ENCODE results near the gene PVALEF.

Gene PVALEF

GRCh38 chr17:81170727-81171494, 5.6 kb downstream of the PVALEF start:
- peaks cover 8% of the 10 kb centered on the region for H3K9me3 ChIP-seq
- no peaks in the 10 kb centered on the region for H4K20me1 ChIP-seq
- H3K9ac ChIP-seq: no peak overlapping the region
- H3K27ac ChIP-seq: no peak overlapping the region
- H3K4me3 ChIP-seq: no peak overlapping the region
- no peak overlapping the region for H3K4me2 ChIP-seq
- peaks cover 18% of the 10 kb centered on the region for H3K27me3 ChIP-seq
- no peak for TF ChIP-seq Cebpa-rat (IDR thresholded peaks at IDR 0.05)
- H3K4me1 ChIP-seq: peaks cover 39% of the 10 kb centered on the region
- H3K36me3 ChIP-seq: no peaks in the 10 kb centered on the region

- Histone ChIP-seq H3K36me3 (no peaks in the 10 kb centered on the region), H3K9ac (no peak overlapping the region), H3K9me3 (peaks cover 8% of the 10 kb centered on the region), H3K4me1 (peaks cover 33% of the 10 kb centered on the region), H3K4me3 (no peak overlapping the region), H4K20me1 (no peaks in the 10 kb centered on the region), H3K27ac (no peak overlapping the region), H3K4me2 (no peak overlapping the region), H3K27me3 (peaks cover 11% of the 10 kb centered on the region)
- TF ChIP-seq Cebpa-rat (IDR thresholded peaks at IDR 0.05): no peak
Measured at GRCh38 chr17:81171941-81172340, 6.6 kb downstream of the PVALEF start.

- TF ChIP-seq Cebpa-rat (IDR thresholded peaks at IDR 0.05): no peak
- Histone ChIP-seq H3K27me3 (no peaks in the 10 kb centered on the region; the same call in 1 of the 2 replicates), H3K4me1 (peaks cover 30% of the 10 kb centered on the region), H3K9ac (no peak overlapping the region), H4K20me1 (0 out of 2 replicates have a peak, but pooled peaks cover 1% of the 10 kb centered on the region), H3K27ac (no peak overlapping the region), H3K36me3 (no peaks in the 10 kb centered on the region), H3K9me3 (peaks cover 8% of the 10 kb centered on the region), H3K4me2 (no peak overlapping the region), H3K4me3 (no peak overlapping the region)
Measured at GRCh38 chr17:81173052-81173761, 7.9 kb downstream of the PVALEF start.

DNA sequence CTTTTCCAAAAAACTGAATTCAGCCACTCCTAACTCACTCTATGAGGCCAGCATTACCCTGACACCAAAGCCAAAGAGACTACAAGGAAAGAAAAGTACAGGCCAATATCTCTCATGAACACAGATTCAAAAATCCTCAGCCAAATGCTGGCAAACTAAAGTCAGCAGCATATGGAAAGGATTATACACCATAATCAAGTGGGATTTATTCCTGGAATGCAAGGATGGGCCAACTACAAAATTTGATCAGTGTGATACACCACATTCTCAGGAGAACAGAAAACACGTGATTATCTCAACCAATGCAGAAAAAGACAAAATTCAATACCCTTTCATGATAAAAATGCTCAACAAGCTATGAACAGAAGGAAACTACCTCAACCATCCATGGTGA, 8.5 kb downstream of the PVALEF start:
- H3K4me1 ChIP-seq: peaks cover 30% of the 10 kb centered on the region
- H3K27me3 ChIP-seq: no peaks in the 10 kb centered on the region; the same call in 1 of the 2 replicates
- H3K27ac ChIP-seq: no peak overlapping the region
- TF ChIP-seq Cebpa-rat (IDR thresholded peaks at IDR 0.05): no peak
- no peak overlapping the region for H3K4me2 ChIP-seq
- H3K4me3 ChIP-seq: no peak overlapping the region
- H4K20me1 ChIP-seq: peaks cover 7% of the 10 kb centered on the region; the same call in 1 of the 2 replicates
- no peak overlapping the region for H3K9ac ChIP-seq
- no peaks in the 10 kb centered on the region for H3K36me3 ChIP-seq
- peaks cover 8% of the 10 kb centered on the region for H3K9me3 ChIP-seq

- no peak overlapping the region for H3K4me3 ChIP-seq
- no peaks in the 10 kb centered on the region; the same call in 1 of the 2 replicates for H3K27me3 ChIP-seq
- no peak overlapping the region for H3K9ac ChIP-seq
- peaks cover 10% of the 10 kb centered on the region; the same call in 1 of the 2 replicates for H4K20me1 ChIP-seq
- H3K4me2 ChIP-seq: no peak overlapping the region
- peaks cover 8% of the 10 kb centered on the region for H3K9me3 ChIP-seq
- no peak for TF ChIP-seq Cebpa-rat (IDR thresholded peaks at IDR 0.05)
- no peak overlapping the region for H3K27ac ChIP-seq
- no peaks in the 10 kb centered on the region for H3K36me3 ChIP-seq
- H3K4me1 ChIP-seq: peaks cover 55% of the 10 kb centered on the region
Measured at GRCh38 chr17:81176666-81177065, 11.4 kb downstream of the PVALEF start.

GRCh38 chr17:81178136-81179091, 13.1 kb downstream of the PVALEF start:
- H3K9ac ChIP-seq: peak overlapping the region; percentile 48; the same call in 1 of the 2 replicates
- H3K27me3 ChIP-seq: no peaks in the 10 kb centered on the region
- no peak overlapping the region; the same call in 1 of the 2 replicates for H3K4me3 ChIP-seq
- no peaks in the 10 kb centered on the region for H3K36me3 ChIP-seq
- H3K4me2 ChIP-seq: peak overlapping the region; percentile 91
- H4K20me1 ChIP-seq: peaks cover 10% of the 10 kb centered on the region; the same call in 1 of the 2 replicates
- H3K9me3 ChIP-seq: peaks cover 8% of the 10 kb centered on the region
- peaks cover 43% of the 10 kb centered on the region for H3K4me1 ChIP-seq
- 0 out of 2 replicates have a peak overlapping the region, but pooled peaks have one; percentile 26 for H3K27ac ChIP-seq
- TF ChIP-seq Cebpa-rat (IDR thresholded peaks at IDR 0.05): no peak

DNA sequence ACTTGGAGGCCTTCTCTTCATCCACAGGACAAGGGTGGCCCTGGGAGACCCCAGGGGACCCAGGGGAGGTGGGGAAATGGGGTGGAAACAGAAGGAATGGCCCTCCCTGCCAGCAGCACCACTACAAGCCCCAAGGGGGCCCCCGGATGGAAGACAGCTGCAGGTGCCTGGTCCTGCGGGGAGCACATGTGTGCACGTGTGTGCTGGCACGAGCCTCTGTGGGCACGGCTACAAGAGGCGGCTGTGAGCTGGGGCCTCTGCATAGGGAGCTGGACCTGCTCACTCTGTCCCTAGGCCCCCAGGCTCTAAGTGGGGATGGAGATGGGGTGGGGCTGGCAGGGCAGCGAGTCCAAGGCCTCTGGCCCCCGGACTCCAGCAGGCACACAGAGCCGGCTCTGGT, 13.9 kb downstream of the PVALEF start:
- peak overlapping the region; percentile 91 for H3K4me2 ChIP-seq
- H3K9ac ChIP-seq: peak overlapping the region; percentile 48
- TF ChIP-seq Cebpa-rat (IDR thresholded peaks at IDR 0.05): no peak
- H4K20me1 ChIP-seq: peaks cover 10% of the 10 kb centered on the region; the same call in 1 of the 2 replicates
- H3K27me3 ChIP-seq: peaks cover 6% of the 10 kb centered on the region; the same call in 1 of the 2 replicates
- peaks cover 43% of the 10 kb centered on the region for H3K4me1 ChIP-seq
- no peak overlapping the region; the same call in 1 of the 2 replicates for H3K4me3 ChIP-seq
- no peaks in the 10 kb centered on the region for H3K36me3 ChIP-seq
- peaks cover 8% of the 10 kb centered on the region for H3K9me3 ChIP-seq
- H3K27ac ChIP-seq: peak overlapping the region; percentile 65

DNA sequence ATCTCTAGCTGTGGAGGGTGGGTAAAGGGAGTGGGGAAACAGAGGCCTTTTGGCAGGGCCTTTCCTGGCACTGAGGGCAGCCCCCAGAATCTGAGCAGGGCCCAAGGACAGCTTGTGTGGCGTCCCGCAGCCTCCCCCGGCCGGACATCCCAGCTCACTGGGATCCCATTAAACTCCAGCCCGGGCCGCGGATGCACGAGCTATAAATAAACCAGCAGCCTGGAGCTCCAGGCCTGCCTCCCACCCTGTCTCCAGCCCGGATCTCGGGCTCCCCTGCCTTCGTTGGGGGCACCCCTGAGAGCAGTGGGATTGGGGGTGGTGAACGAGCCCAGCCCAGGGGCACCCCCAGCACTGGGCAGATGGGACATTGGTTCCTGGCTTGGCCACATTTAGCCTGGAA, 14.6 kb downstream of the PVALEF start:
- Histone ChIP-seq H3K27me3 (peaks cover 9% of the 10 kb centered on the region; the same call in 1 of the 2 replicates), H3K4me1 (peaks cover 43% of the 10 kb centered on the region), H3K4me2 (peak overlapping the region; percentile 91), H3K9ac (peak overlapping the region; percentile 48), H3K9me3 (peaks cover 8% of the 10 kb centered on the region), H3K4me3 (no peak overlapping the region), H3K36me3 (no peaks in the 10 kb centered on the region), H3K27ac (peak overlapping the region; percentile 65), H4K20me1 (peaks cover 10% of the 10 kb centered on the region; the same call in 1 of the 2 replicates)
- no peak for TF ChIP-seq Cebpa-rat (IDR thresholded peaks at IDR 0.05)

Data from BLaER1 (cell line).